PC-3 (cell line): Measurements from ENCODE around the gene MALRD1. TPM values are rescaled to one million over a fixed set of nuclear protein-coding genes. Genes with fewer than 3 reads are reported as not detected.

Source experiments
- ATAC-seq: fragments of 200-7000 bp; cut with Tn5 transposase; 2 replicates; pipeline ENCODE4 v1.9.1; 2020; ENCODE audit warnings: mild to moderate bottlenecking, moderate library complexity
- BruUV-seq: library from RNA; stranded (reverse); fragments of 400-500 nt; replicated peaks from 2 replicates; lab custom pipeline; 2021; lab: Mats Ljungman, UMichigan
- CTCF ChIA-PET: fragments of 300-600 bp; sonication (Branson Sonifier 250); formaldehyde crosslinking; loops from one replicate; lab custom pipeline; 2022; ENCODE audit warnings: antibody characterized with exemption; lab: Charles Lee
- POLR2A ChIA-PET: fragments of 300-600 bp; sonication (Branson Sonifier 250); formaldehyde crosslinking; loops from one replicate; lab custom pipeline; 2022; ENCODE audit warnings: antibody characterized with exemption; ENCODE audit not compliant: unreplicated experiment; lab: Charles Lee
- DNase-seq: peaks from one replicate; pipeline ENCODE4 v3.0.0-alpha.2; 2015
- H2AFZ ChIP-seq: fragments of 300-600 bp; sonication (generic); 2 replicates; pipeline ENCODE4 v1.6.0; 2016; ENCODE audit warnings: antibody characterized with exemption, low read length
- H3F3A ChIP-seq: fragments of 300-600 bp; sonication (generic); one replicate; pipeline ENCODE4 v1.6.0; 2017; ENCODE audit warnings: antibody characterized with exemption, low read length, control low read depth, mild to moderate bottlenecking; ENCODE audit not compliant: unreplicated experiment
- H3K27ac ChIP-seq: fragments of 300-600 bp; sonication (generic); 2 replicates; pipeline ENCODE4 v1.5.1; 2016; ENCODE audit warnings: mild to moderate bottlenecking, low read length
- H3K27me3 ChIP-seq: fragments of 300-600 bp; sonication (generic); 2 replicates; pipeline ENCODE4 v1.6.1; 2016; ENCODE audit warnings: low read length, mixed read lengths
- H3K36me3 ChIP-seq: fragments of 300-600 bp; sonication (generic); 2 replicates; pipeline ENCODE4 v1.6.1; 2016; ENCODE audit warnings: low read depth, mixed run types, low read length, mixed read lengths
- H3K4me1 ChIP-seq: fragments of 300-600 bp; sonication (generic); 2 replicates; pipeline ENCODE4 v1.5.1; 2016; ENCODE audit warnings: low read length; ENCODE audit not compliant: insufficient read depth
- H3K4me2 ChIP-seq: fragments of 300-600 bp; sonication (generic); 2 replicates; pipeline ENCODE4 v1.6.0; 2016; ENCODE audit warnings: low read length
- H3K4me3 ChIP-seq: fragments of 300-600 bp; sonication (generic); 2 replicates; pipeline ENCODE4 v1.5.1; 2016; ENCODE audit warnings: mild to moderate bottlenecking, low read length, mixed read lengths
- H3K79me2 ChIP-seq: fragments of 300-600 bp; sonication (generic); 2 replicates; pipeline ENCODE4 v1.6.1; 2017; ENCODE audit warnings: low read length, mixed read lengths
- H3K9ac ChIP-seq: fragments of 300-600 bp; sonication (generic); 2 replicates; pipeline ENCODE4 v1.6.0; 2016; ENCODE audit warnings: mild to moderate bottlenecking, low read length
- H3K9me2 ChIP-seq: fragments of 300-600 bp; sonication (generic); replicated peaks from 2 replicates; pipeline ENCODE4 v1.6.1; 2016; ENCODE audit warnings: mixed run types, low read length, mixed read lengths
- H3K9me3 ChIP-seq: fragments of 300-600 bp; sonication (generic); 2 replicates; pipeline ENCODE4 v1.6.1; 2016; ENCODE audit warnings: low read length, mixed read lengths
- H4K20me1 ChIP-seq: fragments of 300-600 bp; sonication (generic); 2 replicates; pipeline ENCODE4 v1.6.1; 2016; ENCODE audit warnings: low read length, mixed read lengths
- CTCF ChIP-seq: fragments of 300-600 bp; sonication (generic); conservative IDR thresholded peaks from 2 replicates; pipeline ENCODE4 v1.5.1; 2017; ENCODE audit warnings: antibody characterized with exemption, low read depth, mild to moderate bottlenecking, low read length
- EZH2 ChIP-seq: fragments of 300-600 bp; sonication (generic); IDR thresholded peaks from one replicate; pipeline ENCODE4 v1.6.1; 2017; ENCODE audit warnings: antibody characterized with exemption, mild to moderate bottlenecking, low read length; ENCODE audit not compliant: unreplicated experiment
- EZH2phosphoT487 ChIP-seq: fragments of 300-600 bp; sonication (generic); IDR thresholded peaks from 2 replicates; pipeline ENCODE4 v1.6.1; 2018; ENCODE audit warnings: mild to moderate bottlenecking, antibody characterized with exemption, low read length, borderline replicate concordance
- intact Hi-C: fragments of 100-400 bp; cut with micrococcal nuclease; formaldehyde crosslinking; loops from 2 replicates; pipeline ENCODE4 v1.9.0; 2023
- total RNA-seq: library from RNA; depleted of rRNA; stranded (reverse); fragments of >200 nt; gene quantifications from 2 replicates; pipeline ENCODE4 v1.2.3, GENCODE V29; 2014

Gene MALRD1
- total RNA-seq, 1 experiment from 2014 or later, result not detected

GRCh38 chr10:19012111-19012510, 36.5 kb upstream of the MALRD1 start:
- no peaks in the 10 kb centered on the region for H3K27me3 ChIP-seq
- intact Hi-C loops, result no loop called here
- no peak for TF ChIP-seq EZH2
- TF ChIP-seq EZH2phosphoT487, result no peak
- no TSS peak for BruUV-seq
- no peak for ATAC-seq
- no peak for DNase-seq
- H3K79me2 ChIP-seq, result no peaks in the 10 kb centered on the region
- no peaks in the 10 kb centered on the region for H3K36me3 ChIP-seq
- no peaks in the 10 kb centered on the region for H3K4me1 ChIP-seq
- no peak overlapping the region for H3K27ac ChIP-seq
- H3K9ac ChIP-seq, result no peak overlapping the region
- H3F3A ChIP-seq, result no peaks in the 10 kb centered on the region
- no peaks in the 10 kb centered on the region for H4K20me1 ChIP-seq
- ChIA-PET CTCF (no interaction called here), POLR2A (no interaction called here)
- H2AFZ ChIP-seq, result no peak overlapping the region
- no peak overlapping the region for H3K4me2 ChIP-seq
- H3K9me2 ChIP-seq, result no peaks in the 10 kb centered on the region
- no peak overlapping the region for H3K4me3 ChIP-seq
- H3K9me3 ChIP-seq, result no peaks in the 10 kb centered on the region

- CTCF ChIA-PET, result no interaction called here
- no TSS peak for BruUV-seq
- Histone ChIP-seq H3K4me3 (no peak overlapping the region), H3K4me2 (no peak overlapping the region), H3K4me1 (no peaks in the 10 kb centered on the region), H3K9me2 (no peaks in the 10 kb centered on the region), H3K9me3 (no peaks in the 10 kb centered on the region), H3K27ac (no peak overlapping the region), H3K27me3 (no peaks in the 10 kb centered on the region), H3K36me3 (no peaks in the 10 kb centered on the region), H2AFZ (no peak overlapping the region), H4K20me1 (no peaks in the 10 kb centered on the region), H3K79me2 (no peaks in the 10 kb centered on the region), H3K9ac (no peak overlapping the region), H3F3A (no peaks in the 10 kb centered on the region)
- ATAC-seq (no peak), DNase-seq (peak; percentile 22)
- intact Hi-C loops, result no loop called here
- TF ChIP-seq EZH2 (no peak), EZH2phosphoT487 (no peak), CTCF (no peak)
- POLR2A ChIA-PET, result no interaction called here
These were observed 34.6 kb upstream of the MALRD1 start for GRCh38 chr10:19014034-19014433.

GRCh38 chr10:19014498-19014897, 34.1 kb upstream of the MALRD1 start:
- intact Hi-C loops, result no loop called here
- ChIA-PET CTCF (no interaction called here), POLR2A (no interaction called here)
- H3K79me2 ChIP-seq, result no peaks in the 10 kb centered on the region
- ATAC-seq (no peak), DNase-seq (no peak)
- H3F3A ChIP-seq, result no peaks in the 10 kb centered on the region
- no peaks in the 10 kb centered on the region for H3K27me3 ChIP-seq
- no peaks in the 10 kb centered on the region for H3K9me3 ChIP-seq
- H3K27ac ChIP-seq, result no peak overlapping the region
- TF ChIP-seq EZH2 (no peak), EZH2phosphoT487 (no peak), CTCF (no peak)
- H2AFZ ChIP-seq, result no peak overlapping the region
- H3K4me2 ChIP-seq, result no peak overlapping the region
- no peaks in the 10 kb centered on the region for H4K20me1 ChIP-seq
- no peaks in the 10 kb centered on the region for H3K9me2 ChIP-seq
- BruUV-seq, result no TSS peak
- no peak overlapping the region for H3K9ac ChIP-seq
- H3K4me3 ChIP-seq, result no peak overlapping the region
- no peaks in the 10 kb centered on the region for H3K4me1 ChIP-seq
- H3K36me3 ChIP-seq, result no peaks in the 10 kb centered on the region
